HepG2 (cell line): ENCODE data around the gene CCNI2. TPM values are rescaled to one million over a fixed set of nuclear protein-coding genes. Genes with fewer than 3 reads are reported as not detected.

ENCODE experiments used
- FOSL2 ChIP-seq: sonication (generic); formaldehyde crosslinking; IDR thresholded peaks from 2 replicates; pipeline ENCODE4 v1.4.0; 2020; ENCODE audit warnings: missing genetic modification reagents
- HNRNPK ChIP-seq: fragments of 200-400 bp; formaldehyde crosslinking; IDR thresholded peaks from 2 replicates; pipeline ENCODE4 v1.6.1; 2018; ENCODE audit warnings: low read length, low read depth, moderate library complexity, mild to moderate bottlenecking; ENCODE audit not compliant: poor library complexity, severe bottlenecking
- KDM5B ChIP-seq: sonication (generic); formaldehyde crosslinking; IDR thresholded peaks from 2 replicates; pipeline ENCODE4 v1.4.0; 2020; ENCODE audit warnings: missing genetic modification reagents, mild to moderate bottlenecking, borderline replicate concordance
- ZNF775 ChIP-seq: sonication (generic); formaldehyde crosslinking; IDR thresholded peaks from 2 replicates; pipeline ENCODE4 v1.4.0; 2020; ENCODE audit warnings: missing genetic modification reagents, mild to moderate bottlenecking, moderate library complexity, borderline replicate concordance
- polyA plus RNA-seq, 8 experiments: library from polyadenylated mRNA; depleted of rRNA in 3 of 8; stranded (reverse) in 7 of 8; unstranded in 1 of 8; fragments of >200 nt; fragmentation: Illumina TruSeq in 4 of 8; extraction: Trizol in 4 of 8; gene quantifications; 2 replicates each; pipeline versions ENCODE4 v1.2.1 to v1.2.3, GENCODE V29; 2011 to 2016; ENCODE audit warnings: low read depth in 4 of 8, missing spikeins in 1 of 8, mixed read lengths in 1 of 8; ENCODE audit not compliant: insufficient read depth in 1 of 8
- total RNA-seq, 5 experiments: library from RNA; depleted of rRNA; stranded (reverse); fragments of >200 nt; fragmentation: Illumina TruSeq; extraction: Trizol; gene quantifications; 2 replicates each; pipeline ENCODE4 v1.2.3, GENCODE V29; 2016; ENCODE audit warnings: low read depth in 1 of 5
- TF ChIP-seq, protein P1 (sequence below), 2 experiments: sonication (generic) in 1 of 2; formaldehyde crosslinking in 1 of 2; IDR thresholded peaks; 2 replicates each; pipeline versions ENCODE4 v1.4.0 to v1.6.1; 2018 to 2020; ENCODE audit warnings: missing genetic modification reagents in 2 of 2, borderline replicate concordance in 1 of 2, low read depth in 1 of 2, mild to moderate bottlenecking in 1 of 2, missing biosample characterization in 1 of 2
- TF ChIP-seq, protein P2 (sequence below), 2 experiments: sonication (generic) in 1 of 2; formaldehyde crosslinking in 1 of 2; IDR thresholded peaks; 2 replicates each; pipeline versions ENCODE4 v1.5.1 to v1.6.1; 2011 to 2020; ENCODE audit warnings: borderline replicate concordance in 1 of 2, low read depth in 1 of 2, low read length in 1 of 2, mild to moderate bottlenecking in 1 of 2, missing genetic modification reagents in 1 of 2, moderate library complexity in 1 of 2

Gene CCNI2
- total and polyA plus RNA-seq, 2 of the 13 experiments (the other 11 are each of a cell fraction or from before 2014, with no cell fraction given), result not detected

DNA sequence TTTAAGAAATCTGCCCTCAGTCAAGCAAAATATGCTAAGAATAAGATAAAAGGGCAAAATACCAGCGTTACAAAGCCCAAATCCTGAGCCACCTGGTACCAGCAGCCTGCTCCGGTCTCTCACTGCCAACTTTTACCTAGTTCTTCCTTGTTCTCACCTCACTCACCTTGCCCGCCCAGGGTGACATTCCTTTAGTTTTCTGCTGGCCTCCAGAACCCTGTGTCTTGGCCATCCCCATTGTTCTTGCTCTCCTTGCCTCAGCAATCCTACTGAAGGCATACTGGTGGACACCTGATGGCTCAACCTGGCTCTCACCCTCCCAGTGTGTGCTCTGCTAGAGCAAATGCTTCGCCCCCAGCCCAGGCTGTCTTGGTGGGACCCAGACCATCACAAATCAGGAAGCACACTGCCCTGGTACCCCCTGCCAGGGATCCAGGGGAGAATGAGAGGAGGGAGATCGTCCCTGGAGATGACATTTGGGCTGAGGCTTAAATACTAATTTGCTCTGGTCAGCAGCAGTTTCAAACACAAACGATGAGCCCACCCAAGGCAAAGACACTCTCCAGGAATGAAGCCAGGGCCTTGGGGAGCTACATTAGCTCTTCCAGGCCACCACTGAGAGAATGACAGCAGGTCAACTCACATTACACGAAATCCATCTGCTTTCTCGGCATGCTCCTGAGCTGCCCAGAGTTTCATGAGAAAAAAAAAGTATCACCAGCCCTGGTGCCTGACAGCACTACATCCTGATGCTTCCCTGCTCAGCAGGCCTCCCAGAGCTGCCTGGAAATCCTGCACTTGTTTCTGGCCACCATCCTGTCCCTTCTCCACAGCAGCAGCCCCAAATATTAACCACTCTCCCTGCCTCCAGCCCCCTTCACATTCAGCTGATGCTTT is 42.0 kb downstream of the CCNI2 start (continued):
- TF ChIP-seq, protein P1, sequence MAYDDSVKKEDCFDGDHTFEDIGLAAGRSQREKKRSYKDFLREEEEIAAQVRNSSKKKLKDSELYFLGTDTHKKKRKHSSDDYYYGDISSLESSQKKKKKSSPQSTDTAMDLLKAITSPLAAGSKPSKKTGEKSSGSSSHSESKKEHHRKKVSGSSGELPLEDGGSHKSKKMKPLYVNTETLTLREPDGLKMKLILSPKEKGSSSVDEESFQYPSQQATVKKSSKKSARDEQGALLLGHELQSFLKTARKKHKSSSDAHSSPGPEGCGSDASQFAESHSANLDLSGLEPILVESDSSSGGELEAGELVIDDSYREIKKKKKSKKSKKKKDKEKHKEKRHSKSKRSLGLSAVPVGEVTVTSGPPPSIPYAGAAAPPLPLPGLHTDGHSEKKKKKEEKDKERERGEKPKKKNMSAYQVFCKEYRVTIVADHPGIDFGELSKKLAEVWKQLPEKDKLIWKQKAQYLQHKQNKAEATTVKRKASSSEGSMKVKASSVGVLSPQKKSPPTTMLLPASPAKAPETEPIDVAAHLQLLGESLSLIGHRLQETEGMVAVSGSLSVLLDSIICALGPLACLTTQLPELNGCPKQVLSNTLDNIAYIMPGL (CRISPR knock-in tag; IDR thresholded peaks at IDR 0.05; ENCODE audit: borderline replicate concordance in 1 of 2, low read depth in 1 of 2), result no peak
- no peak for TF ChIP-seq FOSL2 (CRISPR knock-in tag)
- no peak for TF ChIP-seq HNRNPK
- no peak for TF ChIP-seq KDM5B (CRISPR knock-in tag)
- no peak for TF ChIP-seq ZNF775
- TF ChIP-seq, protein P2, sequence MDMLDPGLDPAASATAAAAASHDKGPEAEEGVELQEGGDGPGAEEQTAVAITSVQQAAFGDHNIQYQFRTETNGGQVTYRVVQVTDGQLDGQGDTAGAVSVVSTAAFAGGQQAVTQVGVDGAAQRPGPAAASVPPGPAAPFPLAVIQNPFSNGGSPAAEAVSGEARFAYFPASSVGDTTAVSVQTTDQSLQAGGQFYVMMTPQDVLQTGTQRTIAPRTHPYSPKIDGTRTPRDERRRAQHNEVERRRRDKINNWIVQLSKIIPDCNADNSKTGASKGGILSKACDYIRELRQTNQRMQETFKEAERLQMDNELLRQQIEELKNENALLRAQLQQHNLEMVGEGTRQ (IDR thresholded peaks at IDR 0.05; ENCODE audit: low read depth, low read length), result no peak
- TF ChIP-seq, protein P2 (CRISPR knock-in tag; IDR thresholded peaks at IDR 0.05; ENCODE audit: borderline replicate concordance), result no peak
